HCT116 (cell line): ENCODE measurements around the gene ZC3HAV1. TPM values are rescaled to one million over a fixed set of nuclear protein-coding genes. Genes with fewer than 3 reads are reported as not detected.

ENCODE experiments used
- ATAC-seq: fragments of 200-7000 bp; cut with Tn5 transposase; 2 replicates; pipeline ENCODE4 v1.9.1; 2020; ENCODE audit warnings: mild to moderate bottlenecking, moderate library complexity
- BruUV-seq: library from RNA; stranded (reverse); fragments of 400-500 nt; replicated peaks from 2 replicates; lab custom pipeline; 2021; lab: Mats Ljungman, UMichigan
- CTCF ChIA-PET: fragments of 300-600 bp; sonication (Branson Sonifier 250); formaldehyde crosslinking; loops from one replicate; lab custom pipeline; 2021; ENCODE audit warnings: antibody characterized with exemption; lab: Charles Lee
- POLR2A ChIA-PET: fragments of 300-600, 350-600 bp; sonication (Branson Sonifier 250); formaldehyde crosslinking; loops from one replicate; lab custom pipeline; 2021; ENCODE audit warnings: antibody characterized with exemption; lab: Charles Lee
- RAD21 ChIA-PET, 2 experiments: fragments of 300-600 bp; sonication (Branson Sonifier 250); formaldehyde crosslinking; loops; one replicate each; lab custom pipeline; 2023; ENCODE audit warnings: low total read pairs in 2 of 2; ENCODE audit not compliant: uncharacterized antibody in 2 of 2, unreplicated experiment in 2 of 2, low non-redundant PET in 1 of 2; lab: Charles Lee
- DNase-seq: peaks from one replicate; pipeline ENCODE4 v3.0.0-alpha.2; 2010; ENCODE audit warnings: low read depth, low spot score
- H2AFZ ChIP-seq: fragments of 200-600 bp; shearing (Covaris generic), sonication (generic); 2 replicates; pipeline ENCODE4 v1.6.1; 2017; ENCODE audit warnings: low read depth, mixed run types, mixed read lengths, antibody characterized with exemption, low read length; ENCODE audit not compliant: poor library complexity, severe bottlenecking
- H3K27ac ChIP-seq: 2 replicates; pipeline ENCODE4 v1.5.1; 2012; ENCODE audit warnings: low read depth, low read length
- H3K27me3 ChIP-seq: fragments of 200-600 bp; sonication (generic); 2 replicates; pipeline ENCODE4 v1.6.1; 2016; ENCODE audit warnings: mixed run types, low read length, mixed read lengths; ENCODE audit not compliant: insufficient read depth
- H3K36me3 ChIP-seq, 2 experiments: fragments of 200-500 bp in 1 of 2; fragments of 200-600 bp in 1 of 2; sonication (Bioruptor generic) in 1 of 2; sonication (generic) in 1 of 2; 2 replicates each; pipeline versions ENCODE4 v1.5.1 to v1.6.1; 2014 to 2016; ENCODE audit warnings: low read length in 2 of 2, inconsistent platforms in 1 of 2, mixed read lengths in 1 of 2, mixed run types in 1 of 2; ENCODE audit not compliant: insufficient read depth in 2 of 2, control insufficient read depth in 1 of 2
- H3K4me1 ChIP-seq, 2 experiments: fragments of 200-600 bp in 1 of 2; sonication (generic) in 1 of 2; 2 replicates each; pipeline versions ENCODE4 v1.5.1 to v1.6.1; 2012 to 2017; ENCODE audit warnings: low read length in 2 of 2, inconsistent platforms in 1 of 2, mild to moderate bottlenecking in 1 of 2, mixed read lengths in 1 of 2, mixed run types in 1 of 2, moderate library complexity in 1 of 2; ENCODE audit not compliant: insufficient read depth in 2 of 2, control insufficient read depth in 1 of 2
- H3K4me2 ChIP-seq: fragments of 200-600 bp; sonication (generic); 2 replicates; pipeline ENCODE4 v1.6.1; 2017; ENCODE audit warnings: mixed run types, low read length, mixed read lengths
- H3K4me3 ChIP-seq, 2 experiments: fragments of 200-600 bp in 1 of 2; sonication (generic) in 1 of 2; replicated peaks in 1 of 2; 2 replicates each; pipeline ENCODE4 v1.5.1; 2011 to 2016; ENCODE audit warnings: low read length in 2 of 2, control low read depth in 1 of 2, low read depth in 1 of 2, mild to moderate bottlenecking in 1 of 2, mixed read lengths in 1 of 2, mixed run types in 1 of 2
- H3K79me2 ChIP-seq: fragments of 200-600 bp; sonication (generic); 2 replicates; pipeline ENCODE4 v1.6.1; 2017; ENCODE audit warnings: mild to moderate bottlenecking, mixed run types, low read length, moderate library complexity, mixed read lengths; ENCODE audit not compliant: insufficient read depth
- H3K9ac ChIP-seq: fragments of 200-600 bp; sonication (generic); 2 replicates; pipeline ENCODE4 v1.6.1; 2016; ENCODE audit warnings: low read length, mixed read lengths
- H3K9me2 ChIP-seq: fragments of 200-600 bp; sonication (generic), shearing (Covaris generic); 2 replicates; pipeline ENCODE4 v1.6.1; 2017; ENCODE audit warnings: mixed run types, mild to moderate bottlenecking, moderate library complexity; ENCODE audit not compliant: insufficient read depth
- H3K9me3 ChIP-seq, 2 experiments: fragments of 200-500 bp in 1 of 2; fragments of 200-600 bp in 1 of 2; sonication (Bioruptor generic) in 1 of 2; sonication (generic) in 1 of 2; 2 replicates each; pipeline ENCODE4 v1.6.1; 2014 to 2017; ENCODE audit warnings: low read length in 2 of 2, mixed read lengths in 2 of 2, inconsistent platforms in 1 of 2, low read depth in 1 of 2, mild to moderate bottlenecking in 1 of 2, mixed run types in 1 of 2, moderate library complexity in 1 of 2; ENCODE audit not compliant: control insufficient read depth in 1 of 2, insufficient read depth in 1 of 2
- H4K20me1 ChIP-seq: fragments of 200-600 bp; sonication (generic), shearing (Covaris generic); 2 replicates; pipeline ENCODE4 v1.6.1; 2017; ENCODE audit warnings: mixed run types, mild to moderate bottlenecking, moderate library complexity; ENCODE audit not compliant: insufficient read depth
- CEBPB ChIP-seq: IDR thresholded peaks from 2 replicates; pipeline ENCODE4 v1.6.1; 2012; ENCODE audit warnings: low read depth
- EGR1 ChIP-seq: IDR thresholded peaks from 2 replicates; pipeline ENCODE4 v1.6.1; 2012; ENCODE audit warnings: low read depth
- EZH2phosphoT487 ChIP-seq: fragments of 200-600 bp; IDR thresholded peaks from 2 replicates; pipeline ENCODE4 v1.6.1; 2018; ENCODE audit warnings: antibody characterized with exemption, borderline replicate concordance
- FOSL1 ChIP-seq: IDR thresholded peaks from 2 replicates; pipeline ENCODE4 v1.6.1; 2012; ENCODE audit warnings: low read depth
- JUND ChIP-seq: IDR thresholded peaks from 2 replicates; pipeline ENCODE4 v1.6.1; 2012
- POLR2A ChIP-seq: IDR thresholded peaks from 2 replicates; pipeline ENCODE4 v1.7.0; 2011; ENCODE audit warnings: borderline replicate concordance; ENCODE audit not compliant: insufficient read depth, insufficient read length; ENCODE audit errors: extremely low read depth
- POLR2AphosphoS5 ChIP-seq: IDR thresholded peaks from 2 replicates; pipeline ENCODE4 v1.6.1; 2011; ENCODE audit warnings: mild to moderate bottlenecking, low read depth, low read length, moderate library complexity
- RAD21 ChIP-seq: IDR thresholded peaks from 2 replicates; pipeline ENCODE4 v1.6.1; 2012; ENCODE audit warnings: low read depth, mild to moderate bottlenecking
- SP1 ChIP-seq: IDR thresholded peaks from 2 replicates; pipeline ENCODE4 v1.6.1; 2012; ENCODE audit warnings: low read depth
- TCF7L2 ChIP-seq: IDR thresholded peaks from 2 replicates; pipeline ENCODE4 v1.7.0; 2011; ENCODE audit warnings: borderline replicate concordance, inconsistent platforms; ENCODE audit not compliant: insufficient read depth, insufficient read length; ENCODE audit errors: extremely low read depth
- YY1 ChIP-seq: IDR thresholded peaks from 2 replicates; pipeline ENCODE4 v1.6.1; 2011; ENCODE audit warnings: low read length, low read depth, moderate library complexity, mild to moderate bottlenecking; ENCODE audit not compliant: insufficient replicate concordance; ENCODE audit errors: extremely low read depth
- ZNF274 ChIP-seq: fragments of 200-500 bp; sonication (Bioruptor generic); IDR thresholded peaks from 2 replicates; pipeline ENCODE4 v1.6.1; 2014; ENCODE audit warnings: mild to moderate bottlenecking, low read depth, low read length, inconsistent platforms
- intact Hi-C: fragments of 100-400 bp; cut with micrococcal nuclease; formaldehyde crosslinking; loops from 2 replicates; pipeline ENCODE4 v1.10.0; 2022
- total RNA-seq: library from RNA; stranded (reverse); gene quantifications from one replicate; pipeline ENCODE4 v1.2.1, GENCODE V29; 2021; ENCODE audit not compliant: unreplicated experiment
- TF ChIP-seq, protein P1 (sequence below): IDR thresholded peaks from 2 replicates; pipeline ENCODE4 v1.6.1; 2012
- TF ChIP-seq, protein P2 (sequence below): IDR thresholded peaks from 2 replicates; pipeline ENCODE4 v1.6.1; 2011; ENCODE audit warnings: mild to moderate bottlenecking, low read length, moderate library complexity; ENCODE audit not compliant: insufficient replicate concordance; ENCODE audit errors: extremely low read depth

The ZC3HAV1 gene
- total RNA-seq, 1 experiment from 2014 or later = 23.7 TPM

DNA sequence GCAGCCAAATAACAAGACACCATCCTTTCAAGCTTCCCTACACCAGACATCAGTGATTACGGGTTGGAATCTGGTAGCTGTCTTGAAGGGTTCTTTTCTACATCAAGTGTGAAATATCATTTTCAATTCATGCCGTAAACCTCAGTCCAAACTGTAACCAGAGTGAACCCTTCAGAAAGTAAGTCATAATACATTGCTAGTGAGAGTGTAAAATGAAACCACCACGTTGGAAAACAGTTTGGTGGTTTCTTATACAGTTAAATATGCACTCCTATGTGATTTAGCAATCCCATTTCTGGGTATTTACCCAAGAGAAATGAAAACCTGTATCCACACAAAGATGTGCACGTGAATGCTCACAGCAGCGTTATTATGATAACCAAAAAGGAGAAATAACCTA, 48.1 kb downstream of the ZC3HAV1 start:
- intact Hi-C loops = no loop called here
- no peaks in the 10 kb centered on the region for H3K9me3 ChIP-seq
- no peaks in the 10 kb centered on the region for H3K79me2 ChIP-seq
- BruUV-seq = no TSS peak
- CTCF ChIA-PET = interaction anchor here (0.9 kb wide), 1 partner anchor 44 kb away, joined by 3 read pairs; no protein-coding TSS in a partner anchor
- no peak overlapping the region for H3K4me3 ChIP-seq
- no peak for TF ChIP-seq EZH2phosphoT487
- no peak for TF ChIP-seq POLR2A
- no peak for TF ChIP-seq YY1
- TF ChIP-seq EGR1 = no peak
- no peak for TF ChIP-seq TCF7L2
- no peak for TF ChIP-seq JUND
- no peak for TF ChIP-seq ZNF274
- TF ChIP-seq FOSL1 = no peak
- no peak for TF ChIP-seq RAD21
- TF ChIP-seq POLR2AphosphoS5 = no peak
- TF ChIP-seq, protein P1, sequence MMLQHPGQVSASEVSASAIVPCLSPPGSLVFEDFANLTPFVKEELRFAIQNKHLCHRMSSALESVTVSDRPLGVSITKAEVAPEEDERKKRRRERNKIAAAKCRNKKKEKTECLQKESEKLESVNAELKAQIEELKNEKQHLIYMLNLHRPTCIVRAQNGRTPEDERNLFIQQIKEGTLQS = no peak
- no peak for TF ChIP-seq SP1
- TF ChIP-seq CEBPB = no peak
- TF ChIP-seq, protein P2, sequence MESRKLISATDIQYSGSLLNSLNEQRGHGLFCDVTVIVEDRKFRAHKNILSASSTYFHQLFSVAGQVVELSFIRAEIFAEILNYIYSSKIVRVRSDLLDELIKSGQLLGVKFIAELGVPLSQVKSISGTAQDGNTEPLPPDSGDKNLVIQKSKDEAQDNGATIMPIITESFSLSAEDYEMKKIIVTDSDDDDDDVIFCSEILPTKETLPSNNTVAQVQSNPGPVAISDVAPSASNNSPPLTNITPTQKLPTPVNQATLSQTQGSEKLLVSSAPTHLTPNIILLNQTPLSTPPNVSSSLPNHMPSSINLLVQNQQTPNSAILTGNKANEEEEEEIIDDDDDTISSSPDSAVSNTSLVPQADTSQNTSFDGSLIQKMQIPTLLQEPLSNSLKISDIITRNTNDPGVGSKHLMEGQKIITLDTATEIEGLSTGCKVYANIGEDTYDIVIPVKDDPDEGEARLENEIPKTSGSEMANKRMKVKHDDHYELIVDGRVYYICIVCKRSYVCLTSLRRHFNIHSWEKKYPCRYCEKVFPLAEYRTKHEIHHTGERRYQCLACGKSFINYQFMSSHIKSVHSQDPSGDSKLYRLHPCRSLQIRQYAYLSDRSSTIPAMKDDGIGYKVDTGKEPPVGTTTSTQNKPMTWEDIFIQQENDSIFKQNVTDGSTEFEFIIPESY = no peak
- RAD21 ChIA-PET = no interaction called here
- H3K9me2 ChIP-seq = no peaks in the 10 kb centered on the region
- H2AFZ ChIP-seq = no peak overlapping the region
- no peaks in the 10 kb centered on the region for H3K4me1 ChIP-seq
- no peak overlapping the region for H3K4me2 ChIP-seq
- no peaks in the 10 kb centered on the region for H3K27me3 ChIP-seq
- DNase-seq (no peak), ATAC-seq (no peak)
- POLR2A ChIA-PET = no interaction called here
- H4K20me1 ChIP-seq = no peaks in the 10 kb centered on the region
- no peak overlapping the region for H3K27ac ChIP-seq
- peaks cover 19 to 21% of the 10 kb centered on the region in 2 experiments; a peak in 2 of 4 replicates for H3K36me3 ChIP-seq
- H3K9ac ChIP-seq = no peak overlapping the region
